ENCODE data around the gene DYNAP. TPM values are rescaled to one million over a fixed set of nuclear protein-coding genes. Genes with fewer than 3 reads are reported as not detected.

DYNAP gene, protein sequence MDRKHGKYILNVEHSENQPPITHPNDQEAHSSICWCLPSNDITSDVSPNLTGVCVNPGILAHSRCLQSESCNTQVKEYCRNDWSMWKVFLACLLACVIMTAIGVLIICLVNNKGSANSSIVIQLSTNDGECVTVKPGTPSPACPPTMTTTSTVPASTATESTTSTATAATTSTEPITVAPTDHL
- total RNA-seq: not detected

DNA sequence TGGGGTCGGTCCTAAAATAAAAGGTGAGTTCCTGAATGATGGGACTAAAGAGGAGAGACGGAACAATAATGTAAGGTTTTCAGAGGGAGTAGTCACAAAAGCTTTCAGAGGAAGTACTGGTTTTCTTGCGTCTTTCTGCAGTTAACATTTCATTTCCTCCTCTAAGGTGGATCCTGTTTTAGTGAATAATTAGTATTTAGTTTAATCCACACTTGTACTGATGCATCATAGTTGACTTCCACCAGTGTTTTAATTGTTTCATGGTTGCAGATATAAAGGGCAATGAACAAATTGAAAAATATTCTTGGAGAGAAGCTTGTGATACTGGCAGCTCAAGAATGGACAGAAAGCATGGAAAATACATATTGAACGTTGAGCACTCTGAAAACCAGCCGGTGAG is at the start of gene DYNAP:
DYNAP (plus strand) TSS at position 301 of the 400 bp plus-strand sequence; CDS start at position 339, 38 bp downstream.
- Histone ChIP-seq H3K27me3 (no peaks in the 10 kb centered on the region), H3K4me1 (no peaks in the 10 kb centered on the region), H3K27ac (no peak within 1 kb of the TSS), H3K4me3 (no peak within 1 kb of the TSS), H3K9me3 (no peaks in the 10 kb centered on the region), H3K36me3 (no peaks in the 10 kb centered on the region)
- DNase-seq (ENCODE audit: low spot score in 2 of 2): no peak
- intact Hi-C loops (cut with DNase I; ENCODE audit: low total_unique reads): no loop called here
- no peak for TF ChIP-seq POLR2AphosphoS5 (IDR thresholded peaks at IDR 0.05)

GRCh38 chr18:54551590-54551989 is 39.5 kb upstream of the DYNAP start:
- no peaks in the 10 kb centered on the region for H3K36me3 ChIP-seq
- H3K4me3 ChIP-seq: no peak overlapping the region
- no peak overlapping the region for H3K27ac ChIP-seq
- H3K9me3 ChIP-seq: no peaks in the 10 kb centered on the region
- no peak for TF ChIP-seq POLR2AphosphoS5 (IDR thresholded peaks at IDR 0.05)
- no peak for TF ChIP-seq POLR2A (IDR thresholded peaks at IDR 0.05)
- TF ChIP-seq CTCF (IDR thresholded peaks at IDR 0.05): no peak
- H3K4me1 ChIP-seq: no peaks in the 10 kb centered on the region
- no peak for DNase-seq (ENCODE audit: low spot score in 2 of 2)
- intact Hi-C loops (cut with DNase I; ENCODE audit: low total_unique reads): loop anchor here (10.0 kb wide), 1 partner anchor 123 kb away; no protein-coding TSS in a partner anchor
- no peaks in the 10 kb centered on the region for H3K27me3 ChIP-seq

GRCh38 chr18:54555286-54555685 is 35.8 kb upstream of the DYNAP start:
- Histone ChIP-seq H3K9me3 (no peaks in the 10 kb centered on the region), H3K27me3 (no peaks in the 10 kb centered on the region), H3K4me3 (no peak overlapping the region), H3K27ac (no peak overlapping the region), H3K36me3 (no peaks in the 10 kb centered on the region), H3K4me1 (no peaks in the 10 kb centered on the region)
- TF ChIP-seq CTCF (IDR thresholded peaks at IDR 0.05): no peak
- no peak for TF ChIP-seq POLR2A (IDR thresholded peaks at IDR 0.05)
- no peak for TF ChIP-seq POLR2AphosphoS5 (IDR thresholded peaks at IDR 0.05)
- DNase-seq (ENCODE audit: low spot score in 2 of 2): no peak
- intact Hi-C loops (cut with DNase I; ENCODE audit: low total_unique reads): loop anchor here (5.0 to 10.0 kb wide), 2 partner anchors 53 to 120 kb away; no protein-coding TSS in a partner anchor

DNA sequence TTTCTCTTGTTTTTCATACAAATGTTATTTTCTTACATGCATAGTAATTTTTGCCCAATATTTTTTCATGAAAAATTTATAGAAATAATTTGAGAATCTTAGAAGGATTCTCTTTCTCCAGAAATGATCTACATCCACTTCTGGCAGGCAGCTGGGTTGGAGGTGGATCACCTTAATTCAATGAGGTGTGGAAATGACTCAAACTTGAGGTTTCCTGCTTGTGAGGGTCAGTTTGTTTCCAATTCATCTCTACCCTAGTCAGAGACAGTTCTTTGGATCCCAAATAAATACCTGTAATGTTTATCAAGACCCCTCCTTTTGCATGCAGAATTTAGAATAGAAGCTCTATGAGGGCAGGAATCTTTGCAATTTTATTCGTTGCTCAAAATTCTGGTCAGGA is 35.0 kb upstream of the DYNAP start:
- no peak overlapping the region for H3K4me3 ChIP-seq
- no peaks in the 10 kb centered on the region for H3K4me1 ChIP-seq
- DNase-seq (ENCODE audit: low spot score in 2 of 2): no peak
- intact Hi-C loops (cut with DNase I; ENCODE audit: low total_unique reads): loop anchor here (5.0 to 10.0 kb wide), 2 partner anchors 54 to 119 kb away; no protein-coding TSS in a partner anchor
- H3K27me3 ChIP-seq: no peaks in the 10 kb centered on the region
- no peaks in the 10 kb centered on the region for H3K36me3 ChIP-seq
- H3K9me3 ChIP-seq: no peaks in the 10 kb centered on the region
- TF ChIP-seq CTCF (IDR thresholded peaks at IDR 0.05) (no peak), POLR2AphosphoS5 (IDR thresholded peaks at IDR 0.05) (no peak), POLR2A (IDR thresholded peaks at IDR 0.05) (no peak)
- H3K27ac ChIP-seq: no peak overlapping the region

GRCh38 chr18:54557958-54558357 is 33.1 kb upstream of the DYNAP start:
- no peak for DNase-seq (ENCODE audit: low spot score in 2 of 2)
- no peaks in the 10 kb centered on the region for H3K9me3 ChIP-seq
- H3K36me3 ChIP-seq: no peaks in the 10 kb centered on the region
- H3K27ac ChIP-seq: no peak overlapping the region
- intact Hi-C loops (cut with DNase I; ENCODE audit: low total_unique reads): loop anchor here (5.0 to 10.0 kb wide), 2 partner anchors 56 to 117 kb away; no protein-coding TSS in a partner anchor
- H3K27me3 ChIP-seq: no peaks in the 10 kb centered on the region
- H3K4me1 ChIP-seq: no peaks in the 10 kb centered on the region
- H3K4me3 ChIP-seq: no peak overlapping the region
- no peak for TF ChIP-seq POLR2A (IDR thresholded peaks at IDR 0.05)
- no peak for TF ChIP-seq POLR2AphosphoS5 (IDR thresholded peaks at IDR 0.05)
- no peak for TF ChIP-seq CTCF (IDR thresholded peaks at IDR 0.05)

All from breast epithelium (tissue), 4 donors.